ENCODE measurements around the gene ALK. TPM values are rescaled to one million over a fixed set of nuclear protein-coding genes. Genes with fewer than 3 reads are reported as not detected.

The ALK gene
- total RNA-seq, 1 donor from 2014 or later: 1.1 TPM

- no peak overlapping the region for H3K4me3 ChIP-seq
- no peak for TF ChIP-seq CTCF (IDR thresholded peaks at IDR 0.05)
- H3K9me3 ChIP-seq: no peaks in the 10 kb centered on the region
- no peaks in the 10 kb centered on the region for H3K36me3 ChIP-seq
- no peak for ATAC-seq
- no peak overlapping the region for H3K27ac ChIP-seq
- intact Hi-C loops (cut with DNase I): no loop called here
- DNase-seq: no peak
- H3K4me1 ChIP-seq: no peaks in the 10 kb centered on the region
- H3K27me3 ChIP-seq (ENCODE audit: low read depth): no peaks in the 10 kb centered on the region
These were observed 358.5 kb downstream of the ALK start for GRCh38 chr2:29562896-29563295.

GRCh38 chr2:29562319-29562718 is 359.1 kb downstream of the ALK start:
- DNase-seq: no peak
- intact Hi-C loops (cut with DNase I): no loop called here

GRCh38 chr2:29561628-29562027 is 359.8 kb downstream of the ALK start:
- ATAC-seq: no peak
- intact Hi-C loops (cut with DNase I): no loop called here
- TF ChIP-seq CTCF (IDR thresholded peaks at IDR 0.05): no peak

More at GRCh38 chr2:29562319-29562718, 359.1 kb downstream of the ALK start:
- Histone ChIP-seq H3K4me3 (no peak overlapping the region), H3K27ac (no peak overlapping the region), H3K27me3 (ENCODE audit: low read depth) (no peaks in the 10 kb centered on the region), H3K9me3 (no peaks in the 10 kb centered on the region), H3K36me3 (no peaks in the 10 kb centered on the region), H3K4me1 (no peaks in the 10 kb centered on the region)
- no peak for ATAC-seq
- TF ChIP-seq CTCF (IDR thresholded peaks at IDR 0.05): no peak

DNA sequence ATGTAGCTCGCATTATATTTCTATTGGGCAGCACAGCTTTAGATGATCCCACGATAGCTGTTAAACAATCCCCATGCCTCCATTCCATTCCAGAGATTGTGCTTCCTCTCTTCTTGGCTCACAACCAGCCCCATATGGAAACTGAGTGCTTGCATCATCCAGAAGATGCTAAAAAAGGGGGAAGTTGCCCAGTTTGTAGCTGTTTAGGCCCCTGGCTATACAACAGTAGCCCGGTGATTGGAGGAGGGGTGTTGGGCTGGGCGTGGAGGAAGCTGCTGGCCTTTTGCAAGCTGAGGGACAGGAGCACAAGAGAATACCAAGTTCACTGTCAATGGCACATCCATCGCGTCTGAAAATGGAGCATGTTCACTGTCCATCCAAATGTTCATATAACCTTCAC is 360.2 kb downstream of the ALK start:
- H3K4me3 ChIP-seq: no peak overlapping the region
- intact Hi-C loops (cut with DNase I): no loop called here
- no peaks in the 10 kb centered on the region for H3K9me3 ChIP-seq
- H3K36me3 ChIP-seq: no peaks in the 10 kb centered on the region
- no peak for ATAC-seq
- no peak for DNase-seq
- no peak overlapping the region for H3K27ac ChIP-seq
- TF ChIP-seq CTCF (IDR thresholded peaks at IDR 0.05): no peak
- no peaks in the 10 kb centered on the region for H3K4me1 ChIP-seq
- H3K27me3 ChIP-seq (ENCODE audit: low read depth): no peaks in the 10 kb centered on the region

More at GRCh38 chr2:29561628-29562027, 359.8 kb downstream of the ALK start:
- Histone ChIP-seq H3K4me3 (no peak overlapping the region), H3K9me3 (no peaks in the 10 kb centered on the region), H3K27me3 (ENCODE audit: low read depth) (no peaks in the 10 kb centered on the region), H3K4me1 (no peaks in the 10 kb centered on the region), H3K27ac (no peak overlapping the region), H3K36me3 (no peaks in the 10 kb centered on the region)
- DNase-seq: no peak

GRCh38 chr2:29560566-29560965 is 360.8 kb downstream of the ALK start:
- TF ChIP-seq CTCF (IDR thresholded peaks at IDR 0.05): no peak
- ATAC-seq: no peak
- H3K27me3 ChIP-seq (ENCODE audit: low read depth): no peaks in the 10 kb centered on the region
- no peaks in the 10 kb centered on the region for H3K36me3 ChIP-seq
- no peak for DNase-seq
- H3K9me3 ChIP-seq: no peaks in the 10 kb centered on the region
- H3K4me3 ChIP-seq: no peak overlapping the region
- H3K27ac ChIP-seq: no peak overlapping the region
- intact Hi-C loops (cut with DNase I): no loop called here
- no peaks in the 10 kb centered on the region for H3K4me1 ChIP-seq

DNA sequence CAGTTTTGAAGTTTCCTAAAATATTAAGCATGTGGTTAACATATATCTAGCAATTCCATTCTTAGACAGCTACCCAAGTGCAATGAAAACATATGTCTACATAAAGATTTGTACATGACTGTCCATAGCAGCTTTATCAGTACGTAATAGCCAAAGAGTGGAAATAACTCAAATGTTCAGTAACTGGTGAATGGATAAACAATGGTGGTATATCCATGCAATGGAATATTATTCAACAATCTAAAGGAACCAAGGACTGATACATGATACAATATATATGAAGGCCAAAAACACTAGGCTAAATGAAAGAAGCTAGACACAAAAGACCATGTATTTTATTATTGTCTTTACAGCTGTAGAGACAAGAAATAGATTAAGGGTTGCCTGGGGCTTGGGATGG is 361.4 kb downstream of the ALK start:
- Histone ChIP-seq H3K27me3 (ENCODE audit: low read depth) (no peaks in the 10 kb centered on the region), H3K9me3 (no peaks in the 10 kb centered on the region), H3K4me3 (no peak overlapping the region), H3K4me1 (no peaks in the 10 kb centered on the region), H3K27ac (no peak overlapping the region), H3K36me3 (no peaks in the 10 kb centered on the region)
- ATAC-seq: no peak
- TF ChIP-seq CTCF (IDR thresholded peaks at IDR 0.05): no peak
- intact Hi-C loops (cut with DNase I): no loop called here
- DNase-seq: no peak
